ENCODE measurements around the gene DNHD1. TPM values are rescaled to one million over a fixed set of nuclear protein-coding genes. Genes with fewer than 3 reads are reported as not detected.
"Not testable (repeated sequence)": the region's sequence is repeated elsewhere in the genome, so short reads cannot be mapped to it uniquely, and the experiment has no call there.

DNHD1 gene
- total RNA-seq, 1 donor from 2014 or later: 7.0 TPM

DNA sequence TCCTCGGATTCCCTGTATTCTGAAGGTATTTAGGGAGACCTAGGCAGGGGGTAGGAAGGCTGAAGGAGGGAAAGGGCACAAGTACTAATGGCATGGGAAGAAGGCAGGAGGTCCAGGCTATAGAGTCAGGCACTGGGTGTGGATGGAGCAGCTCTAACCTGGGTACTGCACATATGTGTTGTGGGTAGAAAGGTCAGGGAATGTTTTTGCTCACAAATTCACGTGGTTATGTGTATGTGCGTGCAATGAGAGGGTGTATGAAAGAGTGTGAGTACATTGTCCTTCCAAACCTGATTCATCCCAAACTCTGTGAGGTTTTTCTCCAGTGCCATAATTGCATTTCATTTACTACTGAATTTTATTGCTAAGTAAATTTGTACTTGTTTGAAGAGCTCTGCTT, 23.2 kb downstream of the DNHD1 start:
- Mint-ChIP-seq H3K4me3 (ENCODE audit: low read depth) (no peak overlapping the region), H3K9me3 (ENCODE audit: low read depth) (no peaks in the 10 kb centered on the region), H3K36me3 (ENCODE audit: insufficient read depth) (peaks cover 6% of the 10 kb centered on the region), H3K27ac (no peak overlapping the region), H3K27me3 (no peaks in the 10 kb centered on the region), H3K4me1 (ENCODE audit: low read depth) (no peaks in the 10 kb centered on the region)
- TF ChIP-seq, protein P1, sequence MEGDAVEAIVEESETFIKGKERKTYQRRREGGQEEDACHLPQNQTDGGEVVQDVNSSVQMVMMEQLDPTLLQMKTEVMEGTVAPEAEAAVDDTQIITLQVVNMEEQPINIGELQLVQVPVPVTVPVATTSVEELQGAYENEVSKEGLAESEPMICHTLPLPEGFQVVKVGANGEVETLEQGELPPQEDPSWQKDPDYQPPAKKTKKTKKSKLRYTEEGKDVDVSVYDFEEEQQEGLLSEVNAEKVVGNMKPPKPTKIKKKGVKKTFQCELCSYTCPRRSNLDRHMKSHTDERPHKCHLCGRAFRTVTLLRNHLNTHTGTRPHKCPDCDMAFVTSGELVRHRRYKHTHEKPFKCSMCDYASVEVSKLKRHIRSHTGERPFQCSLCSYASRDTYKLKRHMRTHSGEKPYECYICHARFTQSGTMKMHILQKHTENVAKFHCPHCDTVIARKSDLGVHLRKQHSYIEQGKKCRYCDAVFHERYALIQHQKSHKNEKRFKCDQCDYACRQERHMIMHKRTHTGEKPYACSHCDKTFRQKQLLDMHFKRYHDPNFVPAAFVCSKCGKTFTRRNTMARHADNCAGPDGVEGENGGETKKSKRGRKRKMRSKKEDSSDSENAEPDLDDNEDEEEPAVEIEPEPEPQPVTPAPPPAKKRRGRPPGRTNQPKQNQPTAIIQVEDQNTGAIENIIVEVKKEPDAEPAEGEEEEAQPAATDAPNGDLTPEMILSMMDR (IDR thresholded peaks at IDR 0.05; ENCODE audit: unreplicated experiment): no peak
- no peak for DNase-seq (ENCODE audit: low spot score, unreplicated experiment)

DNA sequence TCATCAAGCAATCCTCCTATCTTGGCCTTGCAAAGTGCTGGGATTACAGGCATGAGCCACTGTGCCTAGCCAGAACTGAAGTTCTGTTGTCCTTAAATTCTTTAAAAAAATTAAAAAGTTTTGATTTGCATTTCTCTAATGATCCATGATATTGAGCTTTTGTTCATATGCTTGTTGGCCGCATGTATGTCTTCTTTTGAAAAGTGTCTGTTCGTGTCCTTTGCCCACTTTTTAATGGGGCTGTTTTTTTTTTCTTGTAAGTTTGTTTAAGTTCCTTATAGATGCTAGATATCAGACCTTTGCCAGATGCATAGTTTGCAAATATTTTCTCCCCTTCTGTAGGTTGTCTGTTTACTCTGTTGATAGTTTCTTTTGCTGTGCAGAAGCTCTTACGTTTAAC, 24.9 kb downstream of the DNHD1 start:
- not testable (repeated sequence) for H3K27me3 Mint-ChIP-seq; H3K27ac Mint-ChIP-seq; H3K36me3 Mint-ChIP-seq (ENCODE audit: insufficient read depth); H3K4me3 Mint-ChIP-seq (ENCODE audit: low read depth); DNase-seq (ENCODE audit: low spot score, unreplicated experiment); H3K9me3 Mint-ChIP-seq (ENCODE audit: low read depth); H3K4me1 Mint-ChIP-seq (ENCODE audit: low read depth)

DNA sequence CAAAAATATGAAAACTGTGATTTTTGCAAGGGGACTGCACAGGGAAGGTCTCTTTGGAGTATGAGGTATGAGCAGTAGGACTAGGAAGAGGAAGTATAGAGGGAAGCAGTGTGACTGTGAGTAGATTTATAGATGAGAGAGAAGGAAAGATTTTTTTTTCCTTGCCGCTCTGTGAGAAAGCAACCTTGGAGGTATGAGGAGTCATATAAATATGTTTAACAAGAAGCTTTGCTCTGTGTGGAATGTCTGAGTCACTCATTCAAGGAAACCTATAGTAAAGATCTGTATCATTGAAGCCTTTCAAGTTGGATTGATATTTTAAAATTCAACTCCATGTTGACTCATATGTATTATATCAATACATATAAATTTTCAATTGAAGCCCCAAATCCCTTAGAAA, 26.2 kb downstream of the DNHD1 start:
- DNase-seq (ENCODE audit: low spot score, unreplicated experiment): no peak
- Mint-ChIP-seq H3K27me3 (no peaks in the 10 kb centered on the region), H3K27ac (no peak overlapping the region), H3K4me3 (ENCODE audit: low read depth) (no peak overlapping the region), H3K36me3 (ENCODE audit: insufficient read depth) (peaks cover 3% of the 10 kb centered on the region), H3K4me1 (ENCODE audit: low read depth) (no peaks in the 10 kb centered on the region), H3K9me3 (ENCODE audit: low read depth) (no peaks in the 10 kb centered on the region)
- TF ChIP-seq, protein P1 (IDR thresholded peaks at IDR 0.05; ENCODE audit: unreplicated experiment): no peak

DNA sequence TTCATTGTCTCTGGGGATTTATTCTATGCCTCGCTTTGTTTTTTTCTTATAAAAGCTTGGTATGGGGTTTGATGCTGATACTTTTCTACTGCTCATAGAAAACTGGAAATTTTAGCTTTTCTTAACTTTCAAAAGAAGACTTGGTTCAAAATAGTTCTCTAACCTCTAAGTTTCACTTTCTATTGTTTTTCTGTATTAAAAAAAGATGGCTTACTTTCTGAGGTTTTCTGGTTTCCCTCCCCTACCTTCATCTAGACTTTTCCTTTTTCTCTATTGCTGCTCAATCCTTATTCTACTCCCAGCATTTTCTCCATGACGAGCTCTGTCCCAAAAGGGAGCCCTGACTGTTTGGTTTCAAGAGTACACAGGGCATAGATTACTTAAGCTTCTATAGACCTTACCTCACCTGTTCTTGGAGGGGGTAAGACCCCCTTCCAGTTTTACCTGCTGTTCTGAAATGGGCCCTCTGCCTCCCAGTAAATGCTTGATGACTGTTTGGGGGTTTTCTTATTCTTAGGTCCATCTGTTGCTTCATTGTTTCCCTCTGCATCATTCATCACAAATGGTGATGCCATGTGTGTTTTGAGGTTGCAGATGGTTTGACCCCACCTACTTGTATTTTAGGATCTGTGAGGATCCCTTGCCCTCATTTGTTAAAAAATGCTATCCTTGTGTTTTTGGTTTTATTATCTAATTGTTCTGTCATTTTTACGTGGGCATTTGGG, 29.5 kb downstream of the DNHD1 start:
- Mint-ChIP-seq H3K27ac (no peak overlapping the region), H3K36me3 (ENCODE audit: insufficient read depth) (peaks cover 3% of the 10 kb centered on the region), H3K4me1 (ENCODE audit: low read depth) (no peaks in the 10 kb centered on the region), H3K9me3 (ENCODE audit: low read depth) (no peaks in the 10 kb centered on the region), H3K27me3 (no peaks in the 10 kb centered on the region), H3K4me3 (ENCODE audit: low read depth) (no peak overlapping the region)
- TF ChIP-seq, protein P1 (IDR thresholded peaks at IDR 0.05; ENCODE audit: unreplicated experiment): no peak
- DNase-seq (ENCODE audit: low spot score, unreplicated experiment): no peak

DNA sequence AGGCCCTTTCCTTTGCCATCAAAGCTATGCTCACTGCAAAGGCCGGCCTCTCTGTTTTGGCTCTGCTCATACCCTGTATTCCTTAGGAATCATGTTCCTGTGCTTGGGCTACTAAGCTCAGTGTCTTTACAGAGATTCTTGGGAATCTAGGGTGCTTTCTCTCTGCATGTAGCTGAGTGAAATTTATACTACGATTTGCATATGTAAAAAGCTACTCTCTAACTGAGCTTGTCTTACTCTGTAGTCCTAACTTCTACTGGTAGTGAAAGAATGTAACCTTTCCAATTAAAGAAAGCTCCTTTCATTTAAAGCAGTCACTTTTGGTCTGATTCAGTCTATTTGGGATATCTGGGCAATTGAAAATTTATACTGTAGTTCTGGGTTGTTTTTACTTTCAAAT, 32.2 kb downstream of the DNHD1 start:
- TF ChIP-seq, protein P1 (IDR thresholded peaks at IDR 0.05; ENCODE audit: unreplicated experiment): no peak
- Mint-ChIP-seq H3K27me3 (no peaks in the 10 kb centered on the region), H3K4me3 (ENCODE audit: low read depth) (no peak overlapping the region), H3K9me3 (ENCODE audit: low read depth) (no peaks in the 10 kb centered on the region), H3K4me1 (ENCODE audit: low read depth) (no peaks in the 10 kb centered on the region), H3K27ac (no peak overlapping the region), H3K36me3 (ENCODE audit: insufficient read depth) (no peaks in the 10 kb centered on the region)
- no peak for DNase-seq (ENCODE audit: low spot score, unreplicated experiment)

DNA sequence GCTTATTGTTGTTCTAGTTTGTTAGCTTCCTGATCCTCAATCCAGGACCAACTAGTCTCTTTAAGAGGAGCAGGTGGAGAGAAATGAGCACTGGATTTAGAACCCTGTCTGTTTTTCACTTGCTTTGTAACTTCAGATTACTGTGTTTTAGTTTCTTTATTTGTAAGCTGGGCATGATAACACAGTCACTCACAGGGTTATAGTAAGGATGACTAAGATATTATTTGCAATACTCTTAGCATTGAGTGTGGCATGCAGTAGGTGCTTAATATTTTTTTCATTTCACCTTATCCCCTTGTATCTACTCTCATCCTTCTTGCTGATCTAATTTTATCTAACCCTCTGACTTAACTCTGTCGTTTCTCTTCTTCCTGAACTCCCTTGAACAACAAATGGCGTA, 33.8 kb downstream of the DNHD1 start:
- Mint-ChIP-seq H3K36me3 (ENCODE audit: insufficient read depth) (peaks cover 1% of the 10 kb centered on the region), H3K4me1 (ENCODE audit: low read depth) (no peaks in the 10 kb centered on the region), H3K4me3 (ENCODE audit: low read depth) (no peak overlapping the region), H3K27me3 (no peaks in the 10 kb centered on the region), H3K27ac (no peak overlapping the region), H3K9me3 (ENCODE audit: low read depth) (no peaks in the 10 kb centered on the region)
- TF ChIP-seq, protein P1 (IDR thresholded peaks at IDR 0.05; ENCODE audit: unreplicated experiment): no peak
- DNase-seq (ENCODE audit: low spot score, unreplicated experiment): no peak

All from progenitor cell of endocrine pancreas (in vitro differentiated cells).